Spleen (tissue), 11 donors: ENCODE measurements around the gene FBN2. TPM values are rescaled to one million over a fixed set of nuclear protein-coding genes. Genes with fewer than 3 reads are reported as not detected.

Experiments
- DNase-seq: peaks from one replicate; pipeline ENCODE4 v3.0.0-alpha.2; 2020
- H3K27ac ChIP-seq, 8 donors: fragments of 200-600 bp; sonication (generic) in 7 of 8; 1 replicate in 4 of 8; 2 replicates in 4 of 8; pipeline versions ENCODE4 v1.5.0 to v1.8.0; 2016 to 2021; ENCODE audit warnings: inconsistent platforms in 4 of 8, mild to moderate bottlenecking in 4 of 8, moderate library complexity in 1 of 8
- H3K27me3 ChIP-seq, 7 donors: fragments of 200-600 bp; sonication (generic) in 6 of 7; replicated peaks in 1 of 7; 1 replicate in 4 of 7; 2 replicates in 3 of 7; pipeline versions ENCODE4 v1.5.0 to v1.8.0; 2016 to 2021; ENCODE audit warnings: inconsistent platforms in 3 of 7, mild to moderate bottlenecking in 1 of 7
- H3K36me3 ChIP-seq, 6 donors: fragments of 200-600 bp; sonication (generic) in 5 of 6; 1 replicate in 4 of 6; 2 replicates in 2 of 6; pipeline versions ENCODE4 v1.5.0 to v1.8.0; 2016 to 2021; ENCODE audit warnings: inconsistent platforms in 2 of 6
- H3K4me1 ChIP-seq, 6 donors: fragments of 200-600 bp; sonication (generic) in 5 of 6; 1 replicate in 3 of 6; 2 replicates in 3 of 6; pipeline versions ENCODE4 v1.5.0 to v1.8.0; 2016 to 2021; ENCODE audit warnings: inconsistent platforms in 3 of 6
- H3K4me3 ChIP-seq, 8 donors: fragments of 200-600 bp; sonication (generic) in 7 of 8; 1 replicate in 4 of 8; 2 replicates in 4 of 8; pipeline versions ENCODE4 v1.5.0 to v1.8.0; 2016 to 2021; ENCODE audit warnings: inconsistent platforms in 4 of 8, mild to moderate bottlenecking in 4 of 8, moderate library complexity in 2 of 8
- H3K9me3 ChIP-seq, 8 donors: fragments of 200-600 bp; sonication (generic) in 7 of 8; 1 replicate in 4 of 8; 2 replicates in 4 of 8; pipeline versions ENCODE4 v1.5.0 to v1.8.0; 2016 to 2021; ENCODE audit warnings: inconsistent platforms in 4 of 8
- POLR2A ChIP-seq, 3 donors: fragments of 450-650 bp; IDR thresholded peaks; one replicate each; pipeline ENCODE4 v1.5.1; 2017; ENCODE audit warnings: antibody characterized with exemption in 3 of 3, mild to moderate bottlenecking in 1 of 3
- POLR2AphosphoS5 ChIP-seq, 3 donors: sonication (generic); formaldehyde crosslinking; IDR thresholded peaks; one replicate each; pipeline ENCODE4 v1.5.1; 2017; ENCODE audit warnings: antibody characterized with exemption in 3 of 3
- WGBS, 5 donors: extraction: QIAGEN DNeasy Blood & Tissue Kit in 3 of 5; methylation state at CpG; one replicate each; pipeline versions ENCODE4 v1.1.5 to v1.1.7; 2013 to 2018; 5-methylcytosine and 5-hydroxymethylcytosine counted together
- intact Hi-C: fragments of 100-400 bp; cut with DNase I; formaldehyde crosslinking; loops from one replicate; pipeline ENCODE4 v1.15.0; 2023; ENCODE audit warnings: low total_unique reads
- polyA plus RNA-seq, 3 donors: library from polyadenylated mRNA; stranded (reverse); fragments of 200-250 nt; gene quantifications; one replicate each; pipeline ENCODE4 v1.2.1, GENCODE V29; 2013
- total RNA-seq, 7 donors: library from RNA; depleted of rRNA in 3 of 7; stranded (reverse); fragments of >200 nt in 3 of 7; fragmentation: NEBNext Ultra II Directional in 4 of 7; extraction: Animal tissue kit (Norgen Biotek cat#: 25700) in 4 of 7; gene quantifications; one replicate each; pipeline versions ENCODE4 v1.1.0 to v1.2.1, GENCODE V29; 2016 to 2021
- TF ChIP-seq, protein P1 (sequence below), 11 experiments: fragments of 200-600 bp in 7 of 11; fragments of 450-650 bp in 4 of 11; sonication (generic) in 4 of 11; IDR thresholded peaks in 8 of 11; conservative IDR thresholded peaks in 3 of 11; 1 replicate in 7 of 11; 2 replicates in 4 of 11; pipeline versions ENCODE4 v1.4.0 to v1.8.0; 2016 to 2021; ENCODE audit warnings: antibody characterized with exemption in 11 of 11, inconsistent platforms in 4 of 11, mild to moderate bottlenecking in 1 of 11
- donor health status: healthy with polysubstance abuse.
- donor health status: DM: no; HTN: no; CAD: no; lungs with moderate emphysema.
- donor health status: DM: no; HTN: no; CAD: no.
- donor health status: Bipolar disorder and iron deficiency.
- donor health status: healthy.
- donor health status: DM: no; HTN: no; CAD: no.
- donor health status: DM: yes; HTN: yes; CAD: no.

The FBN2 gene
- total and polyA plus RNA-seq, 10 donors = 0.21 to 7.6 (median 2.6) TPM

DNA sequence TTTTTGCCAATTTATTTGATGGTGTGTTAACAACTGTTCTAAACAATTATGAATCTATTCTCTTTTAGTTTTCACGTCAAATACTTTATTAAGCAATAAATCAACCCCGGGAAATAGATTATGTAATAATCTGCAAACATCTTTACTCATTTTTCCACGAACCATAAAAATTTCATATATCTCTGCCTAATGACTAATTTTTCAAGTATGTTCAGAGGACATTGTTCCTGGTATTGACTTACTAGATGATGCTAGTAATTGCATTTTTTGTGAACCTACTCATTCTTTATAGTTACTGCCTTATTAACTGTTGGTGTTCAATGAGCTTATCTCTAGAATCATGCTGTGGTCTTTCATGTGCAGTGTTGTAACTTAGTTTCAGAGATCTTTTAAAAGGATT is 41.0 kb upstream of the FBN2 start:
- no peaks in the 10 kb centered on the region for H3K27me3 ChIP-seq
- WGBS, 5 donors = 65 to 83% (median 72%) methylated on average over 3 of the region's 3 CpGs
- intact Hi-C loops = no loop called here
- H3K4me3 ChIP-seq = no peak overlapping the region
- no peak for TF ChIP-seq POLR2AphosphoS5 (IDR thresholded peaks at IDR 0.05)
- TF ChIP-seq, protein P1, sequence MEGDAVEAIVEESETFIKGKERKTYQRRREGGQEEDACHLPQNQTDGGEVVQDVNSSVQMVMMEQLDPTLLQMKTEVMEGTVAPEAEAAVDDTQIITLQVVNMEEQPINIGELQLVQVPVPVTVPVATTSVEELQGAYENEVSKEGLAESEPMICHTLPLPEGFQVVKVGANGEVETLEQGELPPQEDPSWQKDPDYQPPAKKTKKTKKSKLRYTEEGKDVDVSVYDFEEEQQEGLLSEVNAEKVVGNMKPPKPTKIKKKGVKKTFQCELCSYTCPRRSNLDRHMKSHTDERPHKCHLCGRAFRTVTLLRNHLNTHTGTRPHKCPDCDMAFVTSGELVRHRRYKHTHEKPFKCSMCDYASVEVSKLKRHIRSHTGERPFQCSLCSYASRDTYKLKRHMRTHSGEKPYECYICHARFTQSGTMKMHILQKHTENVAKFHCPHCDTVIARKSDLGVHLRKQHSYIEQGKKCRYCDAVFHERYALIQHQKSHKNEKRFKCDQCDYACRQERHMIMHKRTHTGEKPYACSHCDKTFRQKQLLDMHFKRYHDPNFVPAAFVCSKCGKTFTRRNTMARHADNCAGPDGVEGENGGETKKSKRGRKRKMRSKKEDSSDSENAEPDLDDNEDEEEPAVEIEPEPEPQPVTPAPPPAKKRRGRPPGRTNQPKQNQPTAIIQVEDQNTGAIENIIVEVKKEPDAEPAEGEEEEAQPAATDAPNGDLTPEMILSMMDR (IDR thresholded peaks at IDR 0.05 in 8 of 11, conservative IDR thresholded peaks at IDR 0.05 in 3 of 11) = no peak
- TF ChIP-seq POLR2A (IDR thresholded peaks at IDR 0.05) = no peak
- H3K36me3 ChIP-seq = no peaks in the 10 kb centered on the region
- H3K4me1 ChIP-seq = no peaks in the 10 kb centered on the region
- peaks cover 0 to 23% (median 10%) of the 10 kb centered on the region in 8 donors for H3K9me3 ChIP-seq
- H3K27ac ChIP-seq = no peak overlapping the region
- DNase-seq = no peak

DNA sequence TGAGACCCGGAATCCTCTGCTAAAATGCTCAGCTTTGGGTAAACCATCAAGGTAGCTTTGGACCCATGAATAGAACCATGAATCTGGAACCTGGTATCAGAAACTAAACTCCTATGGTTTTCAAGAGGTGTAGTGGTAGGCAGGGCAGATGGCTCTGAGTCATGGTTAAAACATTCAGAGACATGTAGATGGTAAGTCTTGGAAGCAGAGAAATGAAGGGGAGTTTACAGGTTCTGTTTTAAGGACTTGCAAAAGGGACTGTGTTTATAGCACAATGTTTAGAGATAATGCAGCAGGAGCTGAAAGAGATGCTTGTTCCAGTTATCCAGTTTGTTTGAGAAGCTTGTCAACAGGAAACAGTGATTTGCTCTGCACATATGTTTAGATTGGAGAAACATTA is 36.0 kb upstream of the FBN2 start:
- WGBS, 5 donors = 47 to 100% (median 86%) methylated on average over 1 of the region's 1 CpG
- H3K4me3 ChIP-seq = no peak overlapping the region
- intact Hi-C loops = no loop called here
- no peak for DNase-seq
- peaks cover 0 to 11% (median 2%) of the 10 kb centered on the region in 8 donors for H3K9me3 ChIP-seq
- H3K27me3 ChIP-seq = no peaks in the 10 kb centered on the region
- TF ChIP-seq, protein P1 (IDR thresholded peaks at IDR 0.05 in 8 of 11, conservative IDR thresholded peaks at IDR 0.05 in 3 of 11) = no peak
- TF ChIP-seq POLR2AphosphoS5 (IDR thresholded peaks at IDR 0.05) = no peak
- TF ChIP-seq POLR2A (IDR thresholded peaks at IDR 0.05) = no peak
- H3K36me3 ChIP-seq = no peaks in the 10 kb centered on the region
- H3K4me1 ChIP-seq = no peaks in the 10 kb centered on the region
- H3K27ac ChIP-seq = no peak overlapping the region

DNA sequence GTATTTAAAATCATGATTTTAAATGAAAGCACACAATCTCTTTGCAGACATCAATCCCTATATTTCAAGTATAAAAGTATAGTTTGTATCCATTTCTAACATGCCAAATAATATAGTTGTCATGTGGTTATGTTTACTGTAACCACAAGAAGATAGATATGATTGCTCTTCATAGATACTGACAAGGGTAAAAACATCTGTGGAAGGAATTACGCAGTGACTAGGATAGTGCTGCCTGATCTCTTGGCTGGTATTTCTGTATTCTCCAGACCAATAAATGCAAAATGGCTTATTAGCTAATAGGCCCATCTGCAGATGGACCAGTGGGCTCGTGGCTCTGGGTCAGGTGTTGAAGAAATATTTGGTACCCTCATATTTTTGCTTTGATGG is 34.9 kb upstream of the FBN2 start:
- no peak for TF ChIP-seq POLR2A (IDR thresholded peaks at IDR 0.05)
- TF ChIP-seq, protein P1 (IDR thresholded peaks at IDR 0.05 in 8 of 11, conservative IDR thresholded peaks at IDR 0.05 in 3 of 11) = no peak
- intact Hi-C loops = no loop called here
- H3K36me3 ChIP-seq = no peaks in the 10 kb centered on the region

DNA sequence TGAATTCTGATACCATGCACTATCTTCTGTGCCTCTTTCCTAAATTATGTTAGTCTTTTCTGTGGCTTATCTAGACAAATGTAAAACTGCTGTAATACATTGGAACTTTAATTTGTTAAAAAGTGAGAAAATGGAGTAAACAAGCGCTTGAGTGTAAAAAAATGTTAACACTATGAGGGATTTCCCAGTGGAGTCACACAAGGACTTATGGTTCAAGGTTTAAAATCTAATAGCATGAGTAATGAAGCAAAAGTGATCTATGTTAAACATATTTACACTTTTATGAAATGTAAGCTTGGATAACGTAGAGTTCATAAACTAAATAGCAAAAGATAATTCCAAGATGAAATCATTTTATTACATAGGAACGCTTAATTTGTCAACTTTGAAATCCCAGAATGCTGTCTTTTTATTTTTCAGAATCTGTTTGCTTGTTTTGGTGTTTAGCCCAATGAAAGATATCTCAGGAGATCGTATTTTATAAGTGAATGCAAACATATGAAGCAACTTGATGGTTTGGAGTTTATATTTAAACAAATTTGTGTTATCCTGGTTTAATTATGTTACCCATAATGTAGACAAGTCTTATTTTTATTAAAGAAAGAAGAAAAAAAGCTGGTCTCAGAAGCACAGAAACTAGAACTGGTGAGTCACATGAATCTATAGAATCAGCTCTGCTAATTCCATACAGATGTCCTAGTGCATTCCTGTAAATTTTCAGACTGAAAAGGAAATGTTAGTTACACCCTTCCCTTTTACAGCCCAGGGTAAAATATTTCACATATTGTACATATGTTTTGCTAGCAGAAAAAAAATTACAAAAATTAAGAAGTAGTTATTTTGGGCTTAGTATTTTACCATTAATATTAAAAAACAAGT is 34.2 kb upstream of the FBN2 start:
- 80 to 90% (median 87%) methylated on average over 4 of the region's 4 CpGs for WGBS, 5 donors
- DNase-seq = no peak
- no peak overlapping the region for H3K4me3 ChIP-seq
- no peaks in the 10 kb centered on the region for H3K4me1 ChIP-seq
- peaks cover 0 to 5% (median under 1%) of the 10 kb centered on the region in 8 donors for H3K9me3 ChIP-seq
- no peaks in the 10 kb centered on the region for H3K27me3 ChIP-seq
- no peaks in the 10 kb centered on the region for H3K36me3 ChIP-seq
- TF ChIP-seq, protein P1 (IDR thresholded peaks at IDR 0.05 in 8 of 11, conservative IDR thresholded peaks at IDR 0.05 in 3 of 11) = no peak
- TF ChIP-seq POLR2A (IDR thresholded peaks at IDR 0.05) (no peak), POLR2AphosphoS5 (IDR thresholded peaks at IDR 0.05) (no peak)
- H3K27ac ChIP-seq = no peak overlapping the region
- intact Hi-C loops = no loop called here

More for the DNA sequence above, 34.9 kb upstream of the FBN2 start:
- Histone ChIP-seq H3K4me1 (no peaks in the 10 kb centered on the region), H3K27me3 (no peaks in the 10 kb centered on the region), H3K4me3 (no peak overlapping the region), H3K27ac (no peak overlapping the region), H3K9me3 (peaks cover 0 to 8% (median 2%) of the 10 kb centered on the region in 8 donors)
- WGBS, 5 donors = 80 to 92% (median 81%) methylated on average over 2 of the region's 2 CpGs
- DNase-seq = no peak
